ENCODE results near the gene ZKSCAN2.

DNA sequence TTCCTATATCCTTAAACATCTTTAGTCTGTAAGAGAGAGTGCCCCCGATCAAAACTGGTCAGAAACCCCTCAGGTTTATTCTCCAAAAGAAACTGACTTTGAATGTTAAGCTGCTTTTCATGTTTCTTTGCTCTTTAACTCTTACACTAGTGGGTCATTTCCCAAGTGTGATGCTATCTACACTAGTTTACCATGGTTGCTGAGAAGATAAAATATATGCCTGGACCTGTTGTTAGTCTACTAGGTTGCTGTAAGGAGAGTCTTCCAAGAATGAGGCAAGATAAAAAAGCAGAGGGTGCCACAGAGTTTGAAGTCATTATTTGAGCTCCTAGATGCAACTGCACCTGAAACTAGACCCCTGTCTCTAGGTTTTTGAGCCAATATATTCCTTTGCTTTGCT is 12.2 kb upstream of the ZKSCAN2 start:
- TF ChIP-seq, protein P1, sequence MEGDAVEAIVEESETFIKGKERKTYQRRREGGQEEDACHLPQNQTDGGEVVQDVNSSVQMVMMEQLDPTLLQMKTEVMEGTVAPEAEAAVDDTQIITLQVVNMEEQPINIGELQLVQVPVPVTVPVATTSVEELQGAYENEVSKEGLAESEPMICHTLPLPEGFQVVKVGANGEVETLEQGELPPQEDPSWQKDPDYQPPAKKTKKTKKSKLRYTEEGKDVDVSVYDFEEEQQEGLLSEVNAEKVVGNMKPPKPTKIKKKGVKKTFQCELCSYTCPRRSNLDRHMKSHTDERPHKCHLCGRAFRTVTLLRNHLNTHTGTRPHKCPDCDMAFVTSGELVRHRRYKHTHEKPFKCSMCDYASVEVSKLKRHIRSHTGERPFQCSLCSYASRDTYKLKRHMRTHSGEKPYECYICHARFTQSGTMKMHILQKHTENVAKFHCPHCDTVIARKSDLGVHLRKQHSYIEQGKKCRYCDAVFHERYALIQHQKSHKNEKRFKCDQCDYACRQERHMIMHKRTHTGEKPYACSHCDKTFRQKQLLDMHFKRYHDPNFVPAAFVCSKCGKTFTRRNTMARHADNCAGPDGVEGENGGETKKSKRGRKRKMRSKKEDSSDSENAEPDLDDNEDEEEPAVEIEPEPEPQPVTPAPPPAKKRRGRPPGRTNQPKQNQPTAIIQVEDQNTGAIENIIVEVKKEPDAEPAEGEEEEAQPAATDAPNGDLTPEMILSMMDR (IDR thresholded peaks at IDR 0.05) = no peak
- no peak for TF ChIP-seq POLR2A (IDR thresholded peaks at IDR 0.05)

All from heart left ventricle (tissue), 13 donors.